Heart left ventricle (tissue), 16 donors: ENCODE results near the gene TRA2B. TPM values are rescaled to one million over a fixed set of nuclear protein-coding genes. Genes with fewer than 3 reads are reported as not detected.
A peak's percentile ranks its signal among the peaks of the same experiment; 100 is the strongest.

ENCODE experiments used
- ATAC-seq, 4 donors: fragments of 200-7000 bp; cut with Tn5 transposase; one replicate each; pipeline ENCODE4 v1.9.1; 2020 to 2022; ENCODE audit warnings: moderate library complexity in 4 of 4, mild to moderate bottlenecking in 3 of 4, moderate number of reproducible peaks in 1 of 4
- DNase-seq, 5 donors: peaks; one replicate each; pipeline ENCODE4 v3.0.0-alpha.2; 2020
- H3K27ac ChIP-seq, 12 donors: fragments of 200-600 bp; sonication (generic) in 4 of 12; one replicate each; pipeline versions ENCODE4 v1.5.0 to v1.8.0; 2016 to 2022; ENCODE audit warnings: mild to moderate bottlenecking in 2 of 12
- H3K27me3 ChIP-seq, 9 donors: fragments of 200-600 bp; sonication (generic) in 2 of 9; one replicate each; pipeline versions ENCODE4 v1.5.1 to v1.8.0; 2016 to 2022; ENCODE audit warnings: mild to moderate bottlenecking in 3 of 9
- H3K36me3 ChIP-seq, 9 donors: fragments of 200-600 bp; sonication (generic) in 2 of 9; one replicate each; pipeline versions ENCODE4 v1.5.0 to v1.8.0; 2018 to 2022; ENCODE audit warnings: mild to moderate bottlenecking in 2 of 9
- H3K4me1 ChIP-seq, 12 donors: fragments of 200-600 bp; sonication (generic) in 4 of 12; one replicate each; pipeline versions ENCODE4 v1.5.0 to v1.8.0; 2016 to 2022; ENCODE audit warnings: mild to moderate bottlenecking in 3 of 12
- H3K4me3 ChIP-seq, 12 donors: fragments of 200-600 bp; sonication (generic) in 4 of 12; one replicate each; pipeline versions ENCODE4 v1.5.0 to v1.8.0; 2017 to 2022; ENCODE audit warnings: mild to moderate bottlenecking in 9 of 12, moderate library complexity in 4 of 12
- H3K9me3 ChIP-seq, 12 donors: fragments of 200-600 bp; sonication (generic) in 4 of 12; one replicate each; pipeline versions ENCODE4 v1.5.0 to v1.8.0; 2016 to 2022; ENCODE audit warnings: mild to moderate bottlenecking in 1 of 12
- CTCF ChIP-seq, 12 donors: fragments of 200-600 bp; sonication (generic) in 4 of 12; IDR thresholded peaks; one replicate each; pipeline versions ENCODE4 v1.5.0 to v1.8.0; 2018 to 2022; ENCODE audit warnings: antibody characterized with exemption in 12 of 12, mild to moderate bottlenecking in 5 of 12
- POLR2A ChIP-seq, 2 donors: fragments of 450-650 bp; IDR thresholded peaks; one replicate each; pipeline ENCODE4 v1.6.1; 2017; ENCODE audit warnings: antibody characterized with exemption in 2 of 2, mild to moderate bottlenecking in 2 of 2, moderate library complexity in 2 of 2
- whole genome bisulfite sequencing, 4 donors: extraction: QIAGEN DNeasy Blood & Tissue Kit in 2 of 4; methylation state at CpG; one replicate each; pipeline versions ENCODE4 v1.1.5 to v1.1.7; 2013 to 2018; 5-methylcytosine and 5-hydroxymethylcytosine counted together
- intact Hi-C, 10 donors: fragments of 100-400 bp; cut with DNase I; formaldehyde crosslinking; loops; one replicate each; pipeline versions ENCODE4 v1.11.1 to v1.14.2; 2022
- polyA plus RNA-seq, 2 donors: library from polyadenylated mRNA; stranded (reverse); fragments of 200-250 nt; gene quantifications; one replicate each; pipeline ENCODE4 v1.2.3, GENCODE V29; 2013
- total RNA-seq, 9 donors: library from RNA; depleted of rRNA in 2 of 9; stranded (reverse); fragments of >200 nt in 2 of 9; fragmentation: NEBNext Ultra II Directional in 3 of 9; extraction: Animal tissue kit (Norgen Biotek cat#: 25700) in 3 of 9; gene quantifications; one replicate each; pipeline versions ENCODE4 v1.1.0 to v1.2.4, GENCODE V29; 2016 to 2023
- donor health status: ischemic (EF 13 %, LVEDD 7.1; RV severe dilation, severe dysfunction).
- donor health status: healthy with polysubstance abuse.
- donor health status: DM: no; HTN: yes; CAD: no.
- donor health status: DM: no; HTN: no; CAD: no.
- donor health status: ischemic (EF 25% LVEDD 6.9; RV normal size, moderate dysfunction).
- donor health status: ischemic (EF 25% LVEDD 5.7; RV mildly dilated, moderate dysfunction).
- donor health status: healthy.
- donor health status: DM: yes; HTN: yes; CAD: no.
- donor health status: ischemic (EF 35%, LVEDD 5.7; RV mildly dilated, moderate dysfunction).
- donor health status: nonischemic (EF 11% LVEDD 7.7; RV severe dilation, severe dysfunction).
- donor health status: DM: yes; HTN: yes; CAD: no.
- donor health status: PGD.
- donor health status: ischemic (EF 29% LVEDD 5.4; RV normal size, mild dysfunction).
- donor health status: nonischemic (EF 23%, LVEDD 6.1; RV moderate dilation, normal function).

Gene TRA2B
- total and polyA plus RNA-seq, 11 donors = 28.5 to 66.0 (median 46.1) TPM

GRCh38 chr3:185930393-185931107 is 7.3 kb downstream of the TRA2B start:
- 33 to 43% (median 34%) methylated on average over 3 of the region's 3 CpGs for WGBS, 4 donors
- intact Hi-C loops = loop anchor here in 2 of 10 donors (10.0 kb wide), 2 partner anchors 196 to 854 kb away; partner anchors contain the start of gene EIF4A2 (in 1 of the 2)
- peak in 1 of 4 donors; percentile 15 for ATAC-seq
- no peaks in the 10 kb centered on the region for H3K27me3 ChIP-seq
- H3K4me1 ChIP-seq = peaks cover 33 to 100% (median 97%) of the 10 kb centered on the region in 12 donors
- DNase-seq = no peak
- TF ChIP-seq CTCF (IDR thresholded peaks at IDR 0.05) (no peak), POLR2A (IDR thresholded peaks at IDR 0.05) (no peak)
- H3K36me3 ChIP-seq = peaks cover 0 to 51% (median 23%) of the 10 kb centered on the region in 9 donors
- peak overlapping the region in 2 of 12 donors; percentile 5 to 29 for H3K27ac ChIP-seq
- H3K4me3 ChIP-seq = peak overlapping the region in 7 of 12 donors; percentile 1 to 100 (median 68)
- H3K9me3 ChIP-seq = no peaks in the 10 kb centered on the region

GRCh38 chr3:185929192-185930151 is 8.3 kb downstream of the TRA2B start:
- no peak for DNase-seq
- H3K4me1 ChIP-seq = peaks cover 33 to 98% (median 94%) of the 10 kb centered on the region in 12 donors
- peak overlapping the region in 3 of 12 donors; percentile 5 to 29 (median 5) for H3K27ac ChIP-seq
- TF ChIP-seq CTCF (IDR thresholded peaks at IDR 0.05) (no peak), POLR2A (IDR thresholded peaks at IDR 0.05) (no peak)
- intact Hi-C loops = loop anchor here in 3 of 10 donors (10.0 kb wide), 3 partner anchors 105 to 855 kb away; partner anchors contain the start of genes EIF4A2 (in 1 of the 3) and IGF2BP2 (in 1 of the 3)
- no peaks in the 10 kb centered on the region for H3K9me3 ChIP-seq
- peak overlapping the region in 6 of 12 donors; percentile 1 to 100 (median 11) for H3K4me3 ChIP-seq
- no peaks in the 10 kb centered on the region for H3K27me3 ChIP-seq
- peak in 3 of 4 donors; percentile 32 to 39 (median 35) for ATAC-seq
- H3K36me3 ChIP-seq = peaks cover 0 to 62% (median 34%) of the 10 kb centered on the region in 9 donors
- 0 to 8% (median 5%) methylated on average over 3 of the region's 3 CpGs for WGBS, 4 donors

- Histone ChIP-seq H3K27ac (peak overlapping the region in 2 of 12 donors; percentile 5 to 32), H3K4me1 (peaks cover 33 to 96% (median 84%) of the 10 kb centered on the region in 12 donors), H3K9me3 (no peaks in the 10 kb centered on the region), H3K27me3 (no peaks in the 10 kb centered on the region), H3K4me3 (peak overlapping the region in 5 of 12 donors; percentile 7 to 18 (median 11)), H3K36me3 (peaks cover 0 to 72% (median 44%) of the 10 kb centered on the region in 9 donors)
- intact Hi-C loops = loop anchor here in 1 of 10 donors (10.0 kb wide), 1 partner anchor 104 kb away; the partner anchor contains the start of gene IGF2BP2
- peak in 1 of 4 donors; percentile 24 for ATAC-seq
- 0 to 5% (median 1%) methylated on average over 1 of the region's 1 CpG for WGBS, 4 donors
- DNase-seq = no peak
- TF ChIP-seq CTCF (IDR thresholded peaks at IDR 0.05) (no peak), POLR2A (IDR thresholded peaks at IDR 0.05) (no peak)
Observed at GRCh38 chr3:185928496-185928895, 9.3 kb downstream of the TRA2B start.
